Panc1 (cell line): ENCODE results near the gene PADI2. TPM values are rescaled to one million over a fixed set of nuclear protein-coding genes. Genes with fewer than 3 reads are reported as not detected.

Source experiments
- ATAC-seq: fragments of 200-7000 bp; cut with Tn5 transposase; 2 replicates; pipeline ENCODE4 v1.9.1; 2020; ENCODE audit warnings: mild to moderate bottlenecking, moderate library complexity
- BruUV-seq: library from RNA; stranded (reverse); fragments of 400-500 nt; replicated peaks from 2 replicates; lab custom pipeline; 2021; lab: Mats Ljungman, UMichigan
- CTCF ChIA-PET: fragments of 300-600 bp; sonication (Branson Sonifier 250); formaldehyde crosslinking; loops from one replicate; lab custom pipeline; 2022; ENCODE audit warnings: antibody characterized with exemption; lab: Charles Lee
- POLR2A ChIA-PET: fragments of 300-600 bp; sonication (Branson Sonifier 250); formaldehyde crosslinking; loops from one replicate; lab custom pipeline; 2022; ENCODE audit warnings: antibody characterized with exemption; lab: Charles Lee
- DNase-seq: peaks from one replicate; pipeline ENCODE4 v3.0.0-alpha.2; 2010; ENCODE audit warnings: low read depth, low spot score
- H3K27ac ChIP-seq: 2 replicates; pipeline ENCODE4 v1.5.1; 2011; ENCODE audit warnings: mild to moderate bottlenecking, low read length, inconsistent platforms
- H3K27me3 ChIP-seq: fragments of 200-500 bp; sonication (Bioruptor generic); 2 replicates; pipeline ENCODE4 v1.6.0; 2014; ENCODE audit warnings: low read length, inconsistent platforms; ENCODE audit not compliant: control insufficient read depth, insufficient read depth
- H3K36me3 ChIP-seq: fragments of 200-500 bp; sonication (Bioruptor generic); 2 replicates; pipeline ENCODE4 v1.5.1; 2014; ENCODE audit warnings: inconsistent platforms, mild to moderate bottlenecking, low read length, moderate library complexity; ENCODE audit not compliant: control insufficient read depth, insufficient read depth
- H3K4me1 ChIP-seq: 2 replicates; pipeline ENCODE4 v1.5.1; 2011; ENCODE audit warnings: inconsistent platforms, mild to moderate bottlenecking, low read length, moderate library complexity; ENCODE audit not compliant: control insufficient read depth, insufficient read depth
- H3K4me3 ChIP-seq, 2 experiments: 2 replicates each; pipeline ENCODE4 v1.5.1; 2011 to 2012; ENCODE audit warnings: low read depth in 2 of 2, low read length in 2 of 2, mild to moderate bottlenecking in 2 of 2, inconsistent platforms in 1 of 2, moderate library complexity in 1 of 2
- H3K9me3 ChIP-seq: fragments of 200-500 bp; sonication (Bioruptor generic); 2 replicates; pipeline ENCODE4 v1.5.1; 2014; ENCODE audit warnings: low read depth, mild to moderate bottlenecking, inconsistent platforms, low read length, moderate library complexity; ENCODE audit not compliant: control insufficient read depth, insufficient read depth
- CTCF ChIP-seq: fragments of 450-650 bp; IDR thresholded peaks from 2 replicates; pipeline ENCODE4 v1.5.1; 2017; ENCODE audit warnings: mild to moderate bottlenecking
- POLR2AphosphoS5 ChIP-seq: IDR thresholded peaks from 2 replicates; pipeline ENCODE4 v1.6.1; 2012; ENCODE audit warnings: mild to moderate bottlenecking, low read depth, low read length, moderate library complexity
- REST ChIP-seq, 2 experiments: IDR thresholded peaks; 2 replicates each; pipeline ENCODE4 v1.6.1; 2011 to 2012; ENCODE audit warnings: low read depth in 2 of 2, control low read depth in 1 of 2, low read length in 1 of 2, mild to moderate bottlenecking in 1 of 2, moderate library complexity in 1 of 2; ENCODE audit not compliant: insufficient read depth in 1 of 2
- SIN3A ChIP-seq: IDR thresholded peaks from 2 replicates; pipeline ENCODE4 v1.6.1; 2012; ENCODE audit warnings: low read depth, mild to moderate bottlenecking, low read length, moderate library complexity, borderline replicate concordance; ENCODE audit not compliant: insufficient read depth
- TCF7L2 ChIP-seq: IDR thresholded peaks from 2 replicates; pipeline ENCODE4 v1.6.1; 2011; ENCODE audit warnings: mild to moderate bottlenecking, low read depth, low read length, inconsistent platforms
- in situ Hi-C: cut with HindIII; loops from 2 replicates; pipeline ENCODE4 v1.10.0; 2016; ENCODE audit warnings: low sequenced_read_pairs, low pct_unique_long_range_greater_than_20kb
- intact Hi-C: fragments of 100-400 bp; cut with micrococcal nuclease; formaldehyde crosslinking; loops from one replicate; pipeline ENCODE4 v1.10.0; 2022; ENCODE audit not compliant: unreplicated experiment
- total RNA-seq: library from RNA; stranded (reverse); gene quantifications from one replicate; pipeline ENCODE4 v1.2.1, GENCODE V29; 2021; ENCODE audit not compliant: unreplicated experiment

The PADI2 gene
- total RNA-seq, 1 experiment from 2014 or later: 507 TPM

GRCh38 chr1:17033481-17033880 is 85.8 kb downstream of the PADI2 start:
- POLR2A ChIA-PET: no interaction called here
- H3K36me3 ChIP-seq: peaks cover 17% of the 10 kb centered on the region
- H3K9me3 ChIP-seq: no peaks in the 10 kb centered on the region

GRCh38 chr1:17032741-17033140 is 86.5 kb downstream of the PADI2 start:
- ChIA-PET CTCF (interaction anchor here (0.5 kb wide), 2 partner anchors 81 to 109 kb away, joined by 3 to 10 read pairs; no protein-coding TSS in a partner anchor), POLR2A (no interaction called here)
- in situ Hi-C loops: no loop called here
- H3K36me3 ChIP-seq: peaks cover 18% of the 10 kb centered on the region
- no peaks in the 10 kb centered on the region for H3K4me1 ChIP-seq
- ATAC-seq: no peak
- no peak overlapping the region for H3K4me3 ChIP-seq
- no peak overlapping the region for H3K27ac ChIP-seq
- no peaks in the 10 kb centered on the region for H3K27me3 ChIP-seq
- H3K9me3 ChIP-seq: no peaks in the 10 kb centered on the region
- no peak for DNase-seq
- TF ChIP-seq SIN3A: no peak
- no peak for TF ChIP-seq REST (IDR thresholded peaks at IDR 0.05; ENCODE audit: insufficient read depth in 1 of 2, low read depth in 2 of 2, low read length in 1 of 2)
- no peak for TF ChIP-seq TCF7L2
- TF ChIP-seq CTCF: no peak
- no peak for TF ChIP-seq POLR2AphosphoS5
- intact Hi-C loops: no loop called here
- BruUV-seq: no TSS peak

More at GRCh38 chr1:17033481-17033880, 85.8 kb downstream of the PADI2 start:
- H3K27me3 ChIP-seq: no peaks in the 10 kb centered on the region
- H3K4me1 ChIP-seq: no peaks in the 10 kb centered on the region
- in situ Hi-C loops: no loop called here
- TF ChIP-seq POLR2AphosphoS5: no peak
- TF ChIP-seq CTCF: no peak
- no peak for TF ChIP-seq SIN3A
- no peak for TF ChIP-seq REST (IDR thresholded peaks at IDR 0.05; ENCODE audit: insufficient read depth in 1 of 2, low read depth in 2 of 2, low read length in 1 of 2)
- no peak for TF ChIP-seq TCF7L2
- no TSS peak for BruUV-seq
- intact Hi-C loops: no loop called here
- no peak overlapping the region for H3K4me3 ChIP-seq
- CTCF ChIA-PET: no interaction called here
- H3K27ac ChIP-seq: no peak overlapping the region
- DNase-seq (no peak), ATAC-seq (no peak)
